Nephron (organoid): ENCODE data around the gene MT2A.

Experiments
- H3K27ac Mint-ChIP-seq, 3 experiments: 2 replicates each; pipeline ENCODE4 v1.8.0; 2020; ENCODE audit warnings: mixed read lengths in 3 of 3, mild to moderate bottlenecking in 2 of 3, moderate library complexity in 1 of 3
- H3K27me3 Mint-ChIP-seq: 2 replicates; pipeline ENCODE4 v1.8.0; 2021; ENCODE audit warnings: low read depth, mild to moderate bottlenecking, moderate library complexity, mixed read lengths
- H3K36me3 Mint-ChIP-seq: 2 replicates; pipeline ENCODE4 v1.8.0; 2020; ENCODE audit warnings: low read depth, mixed read lengths
- H3K4me1 Mint-ChIP-seq: 2 replicates; pipeline ENCODE4 v1.8.0; 2020; ENCODE audit warnings: mixed read lengths
- H3K4me3 Mint-ChIP-seq, 3 experiments: 2 replicates each; pipeline ENCODE4 v1.8.0; 2020; ENCODE audit warnings: mild to moderate bottlenecking in 3 of 3, mixed read lengths in 3 of 3, moderate library complexity in 2 of 3
- H3K9me3 Mint-ChIP-seq: 2 replicates; pipeline ENCODE4 v1.8.0; 2020; ENCODE audit warnings: mixed read lengths
- CTCF ChIP-seq, 3 experiments: fragments of 200-600 bp; sonication (generic); IDR thresholded peaks; one replicate each; pipeline ENCODE4 v1.5.0; 2021; ENCODE audit warnings: antibody characterized with exemption in 3 of 3; ENCODE audit not compliant: unreplicated experiment in 3 of 3

The MT2A gene

GRCh38 chr16:56657555-56658326 lies 49.4 kb downstream of the MT2A start, which contains the start of gene MT1F:
Gene MT1F (plus strand): TSS chr16:56657959. CDS start chr16:56658059, 100 bp downstream.
- peaks cover 9% of the 10 kb centered on the region for H3K4me1 Mint-ChIP-seq
- H3K4me3 Mint-ChIP-seq = peak within 1 kb of the TSS; percentile 87 to 92 (median 89)
- H3K27me3 Mint-ChIP-seq = peaks cover 99% of the 10 kb centered on the region
- no peaks in the 10 kb centered on the region for H3K9me3 Mint-ChIP-seq
- peaks cover 12% of the 10 kb centered on the region for H3K36me3 Mint-ChIP-seq
- H3K27ac Mint-ChIP-seq = peak within 1 kb of the TSS in 2 of 3 experiments; percentile 28 to 79
- TF ChIP-seq CTCF (IDR thresholded peaks at IDR 0.05; ENCODE audit: unreplicated experiment in 3 of 3) = no peak

- no peak for TF ChIP-seq CTCF (IDR thresholded peaks at IDR 0.05; ENCODE audit: unreplicated experiment in 3 of 3)
- no peaks in the 10 kb centered on the region for H3K9me3 Mint-ChIP-seq
Observed at GRCh38 chr16:56658327-56658875, 50.0 kb downstream of the MT2A start.

More at GRCh38 chr16:56658327-56658875, 50.0 kb downstream of the MT2A start:
- H3K27me3 Mint-ChIP-seq = peaks cover 99% of the 10 kb centered on the region
- H3K27ac Mint-ChIP-seq = peak overlapping the region in 2 of 3 experiments; percentile 28 to 79
- peaks cover 12% of the 10 kb centered on the region for H3K36me3 Mint-ChIP-seq
- peak overlapping the region; percentile 87 to 92 (median 89) for H3K4me3 Mint-ChIP-seq
- H3K4me1 Mint-ChIP-seq = peaks cover 13% of the 10 kb centered on the region
